Spleen (tissue), 7 donors: ENCODE results near the gene ADGRL3.

Experiments used
- POLR2A ChIP-seq, 3 donors: fragments of 450-650 bp; IDR thresholded peaks; one replicate each; pipeline ENCODE4 v1.5.1; 2017; ENCODE audit warnings: antibody characterized with exemption in 3 of 3, mild to moderate bottlenecking in 1 of 3
- TF ChIP-seq, protein P1 (sequence below), 11 experiments: fragments of 200-600 bp in 7 of 11; fragments of 450-650 bp in 4 of 11; sonication (generic) in 4 of 11; IDR thresholded peaks in 8 of 11; conservative IDR thresholded peaks in 3 of 11; 1 replicate in 7 of 11; 2 replicates in 4 of 11; pipeline versions ENCODE4 v1.4.0 to v1.8.0; 2016 to 2021; ENCODE audit warnings: antibody characterized with exemption in 11 of 11, inconsistent platforms in 4 of 11, mild to moderate bottlenecking in 1 of 11
- donor health status: DM: no; HTN: no; CAD: no; lungs with moderate emphysema.
- donor health status: DM: no; HTN: no; CAD: no.
- donor health status: DM: no; HTN: no; CAD: no.

DNA sequence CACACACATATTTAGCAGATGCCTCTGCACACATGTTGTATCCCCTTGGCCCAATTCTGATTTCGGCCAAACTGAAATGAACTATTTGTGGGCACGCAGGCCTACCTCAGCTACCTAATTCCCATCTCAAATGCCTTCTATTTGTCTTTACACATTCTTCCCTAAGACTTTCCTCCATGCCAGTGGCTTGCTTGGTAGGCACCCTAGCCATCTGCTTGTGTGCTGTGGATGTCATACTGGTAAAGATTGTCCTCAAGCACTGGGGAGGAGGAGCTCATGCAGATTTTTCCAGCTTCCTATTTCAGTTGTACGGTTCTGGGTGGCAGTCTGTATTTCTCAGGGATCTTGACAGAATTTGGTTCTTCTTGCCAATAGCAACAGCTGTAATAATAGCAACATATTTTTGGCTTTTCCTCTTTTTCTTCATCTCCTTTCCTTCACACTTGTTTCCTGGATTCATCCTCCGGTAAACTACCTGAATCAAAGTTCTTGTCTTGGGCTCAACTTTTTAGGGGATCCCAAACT lies 514.3 kb downstream of the ADGRL3 start:
- TF ChIP-seq, protein P1, sequence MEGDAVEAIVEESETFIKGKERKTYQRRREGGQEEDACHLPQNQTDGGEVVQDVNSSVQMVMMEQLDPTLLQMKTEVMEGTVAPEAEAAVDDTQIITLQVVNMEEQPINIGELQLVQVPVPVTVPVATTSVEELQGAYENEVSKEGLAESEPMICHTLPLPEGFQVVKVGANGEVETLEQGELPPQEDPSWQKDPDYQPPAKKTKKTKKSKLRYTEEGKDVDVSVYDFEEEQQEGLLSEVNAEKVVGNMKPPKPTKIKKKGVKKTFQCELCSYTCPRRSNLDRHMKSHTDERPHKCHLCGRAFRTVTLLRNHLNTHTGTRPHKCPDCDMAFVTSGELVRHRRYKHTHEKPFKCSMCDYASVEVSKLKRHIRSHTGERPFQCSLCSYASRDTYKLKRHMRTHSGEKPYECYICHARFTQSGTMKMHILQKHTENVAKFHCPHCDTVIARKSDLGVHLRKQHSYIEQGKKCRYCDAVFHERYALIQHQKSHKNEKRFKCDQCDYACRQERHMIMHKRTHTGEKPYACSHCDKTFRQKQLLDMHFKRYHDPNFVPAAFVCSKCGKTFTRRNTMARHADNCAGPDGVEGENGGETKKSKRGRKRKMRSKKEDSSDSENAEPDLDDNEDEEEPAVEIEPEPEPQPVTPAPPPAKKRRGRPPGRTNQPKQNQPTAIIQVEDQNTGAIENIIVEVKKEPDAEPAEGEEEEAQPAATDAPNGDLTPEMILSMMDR (IDR thresholded peaks at IDR 0.05 in 8 of 11, conservative IDR thresholded peaks at IDR 0.05 in 3 of 11), result no peak
- no peak for TF ChIP-seq POLR2A (IDR thresholded peaks at IDR 0.05)
